Measurements from ENCODE around the gene UTS2R.
"Not testable (repeated sequence)": the region's sequence is repeated elsewhere in the genome, so short reads cannot be mapped to it uniquely, and the experiment has no call there.

The UTS2R gene

DNA sequence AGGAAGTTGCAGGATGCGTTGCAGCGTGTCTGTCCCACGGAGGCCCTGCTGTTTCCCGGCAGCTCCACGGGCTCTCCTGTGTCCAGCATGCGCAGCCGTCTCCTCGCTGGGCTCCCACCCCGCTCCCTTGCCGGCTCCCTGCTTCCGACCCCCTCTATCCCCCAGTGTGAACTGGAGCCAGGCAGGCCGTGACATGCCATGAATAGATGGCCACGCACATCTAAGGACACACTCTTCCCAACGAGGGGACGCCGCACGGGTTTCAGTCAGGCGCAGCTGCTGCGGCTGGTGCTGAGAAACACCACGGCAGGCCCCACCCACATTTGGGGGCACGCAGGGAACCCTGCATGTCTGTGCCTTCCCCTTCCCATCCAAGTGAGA lies 37.4 kb downstream of the UTS2R start:
- DNase-seq (ENCODE audit: low read depth): no peak

GRCh38 chr17:82410014-82410716 lies 38.6 kb downstream of the UTS2R start:
- DNase-seq (ENCODE audit: low read depth): no peak

GRCh38 chr17:82411396-82412053 lies 40.0 kb downstream of the UTS2R start:
- DNase-seq (ENCODE audit: low read depth): no peak

- not testable (repeated sequence) for DNase-seq (ENCODE audit: low read depth)
These were observed 40.5 kb downstream of the UTS2R start for GRCh38 chr17:82412081-82412480.

- DNase-seq (ENCODE audit: low read depth): no peak
These were observed 41.3 kb downstream of the UTS2R start for GRCh38 chr17:82412535-82413520.

DNA sequence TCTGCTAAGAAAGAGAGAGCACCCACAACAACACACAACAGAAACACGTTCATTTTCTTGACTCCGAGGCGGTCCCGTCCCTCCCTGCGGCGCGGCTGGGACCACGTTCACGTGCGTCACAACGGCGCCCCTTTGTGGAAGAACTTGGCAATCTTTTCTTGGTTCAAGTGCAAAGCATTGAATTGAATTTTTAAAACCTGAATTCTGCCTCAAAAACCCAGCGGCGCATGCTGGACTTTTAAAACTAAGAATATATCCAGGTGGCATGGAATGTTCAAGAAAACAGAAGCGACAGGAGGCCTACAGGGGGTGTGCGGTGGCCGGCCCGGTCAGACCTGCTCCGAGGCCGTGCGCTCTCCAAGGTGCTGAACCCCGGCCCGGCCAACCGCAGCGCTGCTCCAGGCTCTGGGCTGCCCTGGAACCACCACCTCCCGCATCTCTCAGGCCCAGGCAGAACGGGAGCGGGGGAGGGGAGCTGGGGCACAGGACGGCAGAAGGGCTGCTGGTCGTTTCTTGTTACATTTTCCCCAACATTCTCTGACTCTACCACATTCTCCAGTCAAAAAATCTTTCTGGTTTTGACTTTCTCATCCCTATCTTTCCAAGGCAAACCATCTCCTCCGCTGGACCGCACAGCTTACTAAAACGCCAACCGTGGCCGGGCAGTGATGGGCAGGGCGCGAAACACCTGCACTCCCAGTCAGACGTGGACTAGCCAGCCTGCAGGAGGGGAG lies 43.1 kb downstream of the UTS2R start:
- peak; percentile 43 for DNase-seq (ENCODE audit: low read depth)

GRCh38 chr17:82415336-82415735 lies 43.8 kb downstream of the UTS2R start:
- DNase-seq (ENCODE audit: low read depth): no peak

GRCh38 chr17:82415786-82416185 lies 44.2 kb downstream of the UTS2R start:
- DNase-seq (ENCODE audit: low read depth): no peak

- DNase-seq (ENCODE audit: low read depth): no peak
These were observed 44.7 kb downstream of the UTS2R start for GRCh38 chr17:82416264-82416663.

GRCh38 chr17:82416771-82417170 lies 45.2 kb downstream of the UTS2R start:
- no peak for DNase-seq (ENCODE audit: low read depth)

- DNase-seq (ENCODE audit: low read depth): peak; percentile 55
These were observed 46.7 kb downstream of the UTS2R start, which contains the start of the genes HEXD and OGFOD3 for GRCh38 chr17:82418001-82418986. Gene HEXD (plus strand): TSS chr17:82418347. CDS start chr17:82419800, 1,453 bp downstream. Gene OGFOD3 (minus strand): TSS chr17:82418586. CDS start chr17:82418485, 101 bp downstream.

- DNase-seq (ENCODE audit: low read depth): no peak
These were observed 48.0 kb downstream of the UTS2R start for GRCh38 chr17:82419540-82419939.

GRCh38 chr17:82424001-82424862 lies 52.7 kb downstream of the UTS2R start:
- DNase-seq (ENCODE audit: low read depth): no peak

GRCh38 chr17:82424863-82425159 lies 53.2 kb downstream of the UTS2R start:
- no peak for DNase-seq (ENCODE audit: low read depth)
